WTC11 (cell line): ENCODE measurements around the gene TM4SF1. TPM values are rescaled to one million over a fixed set of nuclear protein-coding genes. Genes with fewer than 3 reads are reported as not detected.

Experiments
- ATAC-seq: fragments of 200-7000 bp; cut with Tn5 transposase; 2 replicates; pipeline ENCODE4 v1.10.0; 2021; ENCODE audit warnings: mild to moderate bottlenecking, moderate library complexity
- CTCF ChIA-PET: fragments of 300-600 bp; sonication (Branson Sonifier 250); formaldehyde crosslinking; loops from one replicate; lab custom pipeline; 2021; ENCODE audit warnings: antibody characterized with exemption; lab: Charles Lee
- POLR2A ChIA-PET: fragments of 350-600 bp; sonication (Branson Sonifier 250); formaldehyde crosslinking; loops from one replicate; lab custom pipeline; 2021; ENCODE audit warnings: antibody characterized with exemption; lab: Charles Lee
- DNase-seq: peaks from one replicate; pipeline ENCODE4 v3.0.0; 2021; ENCODE audit warnings: low spot score
- H3K27ac Mint-ChIP-seq: 2 replicates; pipeline ENCODE4 v1.8.0; 2021; ENCODE audit warnings: mixed read lengths
- H3K27me3 Mint-ChIP-seq: 2 replicates; pipeline ENCODE4 v1.8.0; 2021; ENCODE audit warnings: low read depth, mild to moderate bottlenecking, moderate library complexity, mixed read lengths
- H3K36me3 Mint-ChIP-seq: 2 replicates; pipeline ENCODE4 v1.8.0; 2021; ENCODE audit warnings: mixed read lengths
- H3K4me1 Mint-ChIP-seq: 2 replicates; pipeline ENCODE4 v1.8.0; 2022; ENCODE audit warnings: mixed read lengths
- H3K4me3 Mint-ChIP-seq: 2 replicates; pipeline ENCODE4 v1.8.0; 2021; ENCODE audit warnings: mild to moderate bottlenecking, moderate library complexity, mixed read lengths
- H3K9me3 Mint-ChIP-seq: 2 replicates; pipeline ENCODE4 v1.8.0; 2021; ENCODE audit warnings: mixed read lengths
- ETV6 ChIP-seq: sonication (generic); formaldehyde crosslinking; IDR thresholded peaks from 2 replicates; pipeline ENCODE4 v1.8.1; 2022; ENCODE audit warnings: mild to moderate bottlenecking, missing genetic modification reagents
- FOXJ3 ChIP-seq: sonication (generic); formaldehyde crosslinking; IDR thresholded peaks from 2 replicates; pipeline ENCODE4 v1.9.0; 2021; ENCODE audit warnings: missing genetic modification reagents, mild to moderate bottlenecking, borderline replicate concordance
- FOXK1 ChIP-seq: sonication (generic); formaldehyde crosslinking; IDR thresholded peaks from 2 replicates; pipeline ENCODE4 v1.8.0; 2022; ENCODE audit warnings: mild to moderate bottlenecking, moderate library complexity, missing genetic modification reagents
- PRRX2 ChIP-seq: fragments of 250-450 bp; sonication (Bioruptor Pico); IDR thresholded peaks from 2 replicates; pipeline ENCODE4 v1.8.0; 2021; ENCODE audit warnings: mild to moderate bottlenecking
- TEAD1 ChIP-seq: sonication (generic); formaldehyde crosslinking; IDR thresholded peaks from 2 replicates; pipeline ENCODE4 v1.8.0; 2022; ENCODE audit warnings: mild to moderate bottlenecking, missing genetic modification reagents
- ZNF263 ChIP-seq: sonication (generic); formaldehyde crosslinking; IDR thresholded peaks from 2 replicates; pipeline ENCODE4 v1.8.1; 2022; ENCODE audit warnings: low read depth, mild to moderate bottlenecking, moderate library complexity, missing genetic modification reagents
- total RNA-seq: library from RNA; stranded (reverse); gene quantifications from 3 replicates; pipeline ENCODE4 v1.2.3, GENCODE V29; 2021
- TF ChIP-seq, protein P1 (sequence below): fragments of 250-450 bp; sonication (Bioruptor Pico); IDR thresholded peaks from 2 replicates; pipeline ENCODE4 v1.9.0; 2021; ENCODE audit warnings: mild to moderate bottlenecking
- TF ChIP-seq, protein P2 (sequence below): sonication (generic); formaldehyde crosslinking; IDR thresholded peaks from 2 replicates; pipeline ENCODE4 v1.8.1; 2022; ENCODE audit warnings: low read depth, mild to moderate bottlenecking, moderate library complexity, missing genetic modification reagents, borderline replicate concordance
- TF ChIP-seq, protein P3 (sequence below): sonication (generic); formaldehyde crosslinking; conservative IDR thresholded peaks from 2 replicates; pipeline ENCODE4 v1.8.1; 2023; ENCODE audit warnings: mild to moderate bottlenecking, low read depth, missing genetic modification reagents, moderate library complexity
- TF ChIP-seq, protein P4 (sequence below): sonication (generic); formaldehyde crosslinking; IDR thresholded peaks from 2 replicates; pipeline ENCODE4 v1.8.1; 2022; ENCODE audit warnings: missing genetic modification reagents, borderline replicate concordance
- TF ChIP-seq, protein P5 (sequence below): sonication (generic); formaldehyde crosslinking; IDR thresholded peaks from 2 replicates; pipeline ENCODE4 v1.8.0; 2022; ENCODE audit warnings: mild to moderate bottlenecking, missing genetic modification reagents
- TF ChIP-seq, protein P6 (sequence below): sonication (generic); formaldehyde crosslinking; IDR thresholded peaks from 2 replicates; pipeline ENCODE4 v1.8.0; 2022; ENCODE audit warnings: mild to moderate bottlenecking, missing genetic modification reagents

Gene TM4SF1
- total RNA-seq, 1 experiment from 2014 or later: 0.90 TPM

DNA sequence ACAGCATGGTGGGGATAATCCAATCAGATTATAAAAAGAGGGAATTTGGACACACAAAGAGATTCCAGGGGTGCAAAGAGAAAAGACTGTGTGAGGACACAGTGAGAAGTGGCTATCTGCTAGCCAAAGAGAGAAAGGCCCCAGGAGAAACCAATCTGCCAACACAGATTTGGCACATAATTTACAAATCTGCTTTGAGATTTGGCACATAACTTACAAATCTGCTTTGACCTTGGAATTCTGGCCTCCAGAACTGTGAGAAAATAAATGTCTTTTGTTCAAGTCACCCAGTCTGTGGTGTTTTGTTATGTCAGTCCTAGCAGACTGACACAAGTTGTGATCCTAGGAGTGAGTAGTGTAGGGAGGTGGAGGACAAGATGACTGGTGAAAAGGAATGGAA lies 40.5 kb downstream of the TM4SF1 start (continued):
- TF ChIP-seq, protein P1, sequence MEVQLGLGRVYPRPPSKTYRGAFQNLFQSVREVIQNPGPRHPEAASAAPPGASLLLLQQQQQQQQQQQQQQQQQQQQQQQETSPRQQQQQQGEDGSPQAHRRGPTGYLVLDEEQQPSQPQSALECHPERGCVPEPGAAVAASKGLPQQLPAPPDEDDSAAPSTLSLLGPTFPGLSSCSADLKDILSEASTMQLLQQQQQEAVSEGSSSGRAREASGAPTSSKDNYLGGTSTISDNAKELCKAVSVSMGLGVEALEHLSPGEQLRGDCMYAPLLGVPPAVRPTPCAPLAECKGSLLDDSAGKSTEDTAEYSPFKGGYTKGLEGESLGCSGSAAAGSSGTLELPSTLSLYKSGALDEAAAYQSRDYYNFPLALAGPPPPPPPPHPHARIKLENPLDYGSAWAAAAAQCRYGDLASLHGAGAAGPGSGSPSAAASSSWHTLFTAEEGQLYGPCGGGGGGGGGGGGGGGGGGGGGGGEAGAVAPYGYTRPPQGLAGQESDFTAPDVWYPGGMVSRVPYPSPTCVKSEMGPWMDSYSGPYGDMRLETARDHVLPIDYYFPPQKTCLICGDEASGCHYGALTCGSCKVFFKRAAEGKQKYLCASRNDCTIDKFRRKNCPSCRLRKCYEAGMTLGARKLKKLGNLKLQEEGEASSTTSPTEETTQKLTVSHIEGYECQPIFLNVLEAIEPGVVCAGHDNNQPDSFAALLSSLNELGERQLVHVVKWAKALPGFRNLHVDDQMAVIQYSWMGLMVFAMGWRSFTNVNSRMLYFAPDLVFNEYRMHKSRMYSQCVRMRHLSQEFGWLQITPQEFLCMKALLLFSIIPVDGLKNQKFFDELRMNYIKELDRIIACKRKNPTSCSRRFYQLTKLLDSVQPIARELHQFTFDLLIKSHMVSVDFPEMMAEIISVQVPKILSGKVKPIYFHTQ: no peak
- TF ChIP-seq, protein P2, sequence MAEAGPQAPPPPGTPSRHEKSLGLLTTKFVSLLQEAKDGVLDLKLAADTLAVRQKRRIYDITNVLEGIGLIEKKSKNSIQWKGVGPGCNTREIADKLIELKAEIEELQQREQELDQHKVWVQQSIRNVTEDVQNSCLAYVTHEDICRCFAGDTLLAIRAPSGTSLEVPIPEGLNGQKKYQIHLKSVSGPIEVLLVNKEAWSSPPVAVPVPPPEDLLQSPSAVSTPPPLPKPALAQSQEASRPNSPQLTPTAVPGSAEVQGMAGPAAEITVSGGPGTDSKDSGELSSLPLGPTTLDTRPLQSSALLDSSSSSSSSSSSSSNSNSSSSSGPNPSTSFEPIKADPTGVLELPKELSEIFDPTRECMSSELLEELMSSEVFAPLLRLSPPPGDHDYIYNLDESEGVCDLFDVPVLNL (CRISPR knock-in tag): no peak
- no peak for TF ChIP-seq FOXK1 (CRISPR knock-in tag)

DNA sequence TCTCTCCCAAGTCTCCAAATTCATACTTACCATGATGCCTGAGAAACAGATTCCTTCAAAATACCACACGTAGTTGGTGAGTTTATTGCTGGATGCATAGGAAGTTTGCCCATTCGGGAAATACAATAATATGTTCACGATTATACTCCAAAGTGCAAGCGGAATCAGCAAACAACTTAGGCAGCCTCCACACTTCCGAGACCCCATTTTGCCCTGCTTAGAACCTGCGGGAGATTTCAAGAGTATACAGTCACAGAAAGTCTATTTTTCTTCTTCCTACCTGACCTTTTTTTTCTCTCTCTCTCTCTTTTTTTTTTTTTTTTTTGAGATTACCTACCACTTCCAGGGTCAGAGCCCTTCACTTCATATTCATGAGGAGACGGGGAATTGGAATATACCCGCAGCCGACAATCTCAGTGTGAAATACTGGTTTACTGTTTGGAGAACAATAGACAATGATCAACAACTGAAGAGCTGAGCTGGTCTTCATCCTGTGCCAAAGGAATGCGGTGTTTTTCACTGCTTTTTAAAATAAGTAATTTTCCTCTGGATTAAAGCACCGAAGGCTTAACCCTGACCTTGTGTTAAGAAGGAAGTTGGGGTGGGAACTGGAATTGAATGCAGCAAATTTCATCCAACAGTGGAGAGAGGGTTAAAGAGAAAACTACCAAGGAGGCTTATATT lies 44.1 kb downstream of the TM4SF1 start, which contains the start of gene TM4SF18:
Gene TM4SF18, minus strand, starts transcription at position 461 of the 684 bp plus-strand sequence. Its CDS starts 254 bp downstream, at position 207.
- H3K27ac Mint-ChIP-seq: peak within 1 kb of the TSS; percentile 85
- no peak for DNase-seq
- TF ChIP-seq, protein P3, sequence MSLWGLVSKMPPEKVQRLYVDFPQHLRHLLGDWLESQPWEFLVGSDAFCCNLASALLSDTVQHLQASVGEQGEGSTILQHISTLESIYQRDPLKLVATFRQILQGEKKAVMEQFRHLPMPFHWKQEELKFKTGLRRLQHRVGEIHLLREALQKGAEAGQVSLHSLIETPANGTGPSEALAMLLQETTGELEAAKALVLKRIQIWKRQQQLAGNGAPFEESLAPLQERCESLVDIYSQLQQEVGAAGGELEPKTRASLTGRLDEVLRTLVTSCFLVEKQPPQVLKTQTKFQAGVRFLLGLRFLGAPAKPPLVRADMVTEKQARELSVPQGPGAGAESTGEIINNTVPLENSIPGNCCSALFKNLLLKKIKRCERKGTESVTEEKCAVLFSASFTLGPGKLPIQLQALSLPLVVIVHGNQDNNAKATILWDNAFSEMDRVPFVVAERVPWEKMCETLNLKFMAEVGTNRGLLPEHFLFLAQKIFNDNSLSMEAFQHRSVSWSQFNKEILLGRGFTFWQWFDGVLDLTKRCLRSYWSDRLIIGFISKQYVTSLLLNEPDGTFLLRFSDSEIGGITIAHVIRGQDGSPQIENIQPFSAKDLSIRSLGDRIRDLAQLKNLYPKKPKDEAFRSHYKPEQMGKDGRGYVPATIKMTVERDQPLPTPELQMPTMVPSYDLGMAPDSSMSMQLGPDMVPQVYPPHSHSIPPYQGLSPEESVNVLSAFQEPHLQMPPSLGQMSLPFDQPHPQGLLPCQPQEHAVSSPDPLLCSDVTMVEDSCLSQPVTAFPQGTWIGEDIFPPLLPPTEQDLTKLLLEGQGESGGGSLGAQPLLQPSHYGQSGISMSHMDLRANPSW: no peak
- TF ChIP-seq PRRX2 (no peak), ETV6 (CRISPR knock-in tag) (no peak), ZNF263 (CRISPR knock-in tag) (no peak), FOXJ3 (CRISPR knock-in tag) (no peak)
- TF ChIP-seq, protein P4, sequence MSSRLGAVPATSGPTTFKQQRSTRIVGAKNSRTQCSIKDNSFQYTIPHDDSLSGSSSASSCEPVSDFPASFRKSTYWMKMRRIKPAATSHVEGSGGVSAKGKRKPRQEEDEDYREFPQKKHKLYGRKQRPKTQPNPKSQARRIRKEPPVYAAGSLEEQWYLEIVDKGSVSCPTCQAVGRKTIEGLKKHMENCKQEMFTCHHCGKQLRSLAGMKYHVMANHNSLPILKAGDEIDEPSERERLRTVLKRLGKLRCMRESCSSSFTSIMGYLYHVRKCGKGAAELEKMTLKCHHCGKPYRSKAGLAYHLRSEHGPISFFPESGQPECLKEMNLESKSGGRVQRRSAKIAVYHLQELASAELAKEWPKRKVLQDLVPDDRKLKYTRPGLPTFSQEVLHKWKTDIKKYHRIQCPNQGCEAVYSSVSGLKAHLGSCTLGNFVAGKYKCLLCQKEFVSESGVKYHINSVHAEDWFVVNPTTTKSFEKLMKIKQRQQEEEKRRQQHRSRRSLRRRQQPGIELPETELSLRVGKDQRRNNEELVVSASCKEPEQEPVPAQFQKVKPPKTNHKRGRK (CRISPR knock-in tag): no peak
- TF ChIP-seq, protein P5, sequence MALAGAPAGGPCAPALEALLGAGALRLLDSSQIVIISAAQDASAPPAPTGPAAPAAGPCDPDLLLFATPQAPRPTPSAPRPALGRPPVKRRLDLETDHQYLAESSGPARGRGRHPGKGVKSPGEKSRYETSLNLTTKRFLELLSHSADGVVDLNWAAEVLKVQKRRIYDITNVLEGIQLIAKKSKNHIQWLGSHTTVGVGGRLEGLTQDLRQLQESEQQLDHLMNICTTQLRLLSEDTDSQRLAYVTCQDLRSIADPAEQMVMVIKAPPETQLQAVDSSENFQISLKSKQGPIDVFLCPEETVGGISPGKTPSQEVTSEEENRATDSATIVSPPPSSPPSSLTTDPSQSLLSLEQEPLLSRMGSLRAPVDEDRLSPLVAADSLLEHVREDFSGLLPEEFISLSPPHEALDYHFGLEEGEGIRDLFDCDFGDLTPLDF (CRISPR knock-in tag): no peak
- TF ChIP-seq, all 79 proteins: peak for 0
- Mint-ChIP-seq H3K9me3 (no peaks in the 10 kb centered on the region), H3K36me3 (no peaks in the 10 kb centered on the region), H3K4me1 (peaks cover 17% of the 10 kb centered on the region; the same call in 1 of the 2 replicates), H3K4me3 (peak within 1 kb of the TSS; percentile 28), H3K27me3 (no peaks in the 10 kb centered on the region)
- peak; percentile 74 for ATAC-seq
- POLR2A ChIA-PET: interaction anchor here (0.6 kb wide), 2 partner anchors 10 to 385 kb away, joined by 3 to 5 read pairs; no protein-coding TSS in a partner anchor
- CTCF ChIA-PET: interaction anchor here (0.5 to 2.7 kb wide), 12 partner anchors 10 to 382 kb away, joined by 3 to 31 read pairs (median 5); no protein-coding TSS in a partner anchor

DNA sequence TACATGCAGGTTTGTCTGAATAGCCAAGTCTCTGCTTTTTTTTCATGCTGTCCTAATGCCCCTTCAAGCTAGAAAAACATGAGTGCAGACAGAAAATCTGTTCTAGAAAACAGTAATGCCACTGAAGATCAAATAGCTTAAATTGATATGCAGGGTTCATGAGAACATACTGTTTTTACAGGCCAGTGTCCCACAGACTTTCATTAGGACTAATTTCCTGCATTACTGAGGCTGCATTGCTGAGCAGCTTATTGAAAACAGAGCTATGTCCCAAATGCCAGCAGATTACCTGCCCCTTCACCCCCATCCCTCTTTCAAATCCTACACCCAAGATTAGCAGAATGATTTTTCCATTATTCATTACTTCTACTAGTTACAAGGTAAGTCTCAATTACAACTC lies 44.7 kb downstream of the TM4SF1 start:
- H3K36me3 Mint-ChIP-seq: no peaks in the 10 kb centered on the region
- no peak for ATAC-seq
- CTCF ChIA-PET: interaction anchor here (0.7 to 2.7 kb wide), 6 partner anchors 10 to 382 kb away, joined by 3 to 31 read pairs (median 8); no protein-coding TSS in a partner anchor
- no peaks in the 10 kb centered on the region for H3K9me3 Mint-ChIP-seq
- peak overlapping the region; percentile 32 for H3K27ac Mint-ChIP-seq
- peak overlapping the region; percentile 28 for H3K4me3 Mint-ChIP-seq
- no peak for DNase-seq
- TF ChIP-seq, protein P6, sequence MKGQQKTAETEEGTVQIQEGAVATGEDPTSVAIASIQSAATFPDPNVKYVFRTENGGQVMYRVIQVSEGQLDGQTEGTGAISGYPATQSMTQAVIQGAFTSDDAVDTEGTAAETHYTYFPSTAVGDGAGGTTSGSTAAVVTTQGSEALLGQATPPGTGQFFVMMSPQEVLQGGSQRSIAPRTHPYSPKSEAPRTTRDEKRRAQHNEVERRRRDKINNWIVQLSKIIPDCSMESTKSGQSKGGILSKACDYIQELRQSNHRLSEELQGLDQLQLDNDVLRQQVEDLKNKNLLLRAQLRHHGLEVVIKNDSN (CRISPR knock-in tag): no peak
- no peak for TF ChIP-seq TEAD1 (CRISPR knock-in tag)
- no peaks in the 10 kb centered on the region for H3K27me3 Mint-ChIP-seq
- POLR2A ChIA-PET: interaction anchor here (0.6 kb wide), 1 partner anchor 384 kb away, joined by 5 read pairs; no protein-coding TSS in a partner anchor
- H3K4me1 Mint-ChIP-seq: peaks cover 17% of the 10 kb centered on the region; the same call in 1 of the 2 replicates
